Endothelial cell of umbilical vein (primary cell): ENCODE results near the gene NUDT8. TPM values are rescaled to one million over a fixed set of nuclear protein-coding genes. Genes with fewer than 3 reads are reported as not detected.

ENCODE experiments used
- BruUV-seq: library from RNA; stranded (reverse); fragments of 400-500 nt; replicated peaks from 2 replicates; lab custom pipeline; 2021; lab: Mats Ljungman, UMichigan
- CTCF ChIA-PET: fragments of 300-600, 350-600 bp; sonication (Branson Sonifier 250); formaldehyde crosslinking; loops from one replicate; lab custom pipeline; 2021; ENCODE audit warnings: antibody characterized with exemption, inconsistent platforms; lab: Charles Lee
- POLR2A ChIA-PET: fragments of 300-600, 350-600 bp; sonication (Branson Sonifier 250); formaldehyde crosslinking; loops from one replicate; lab custom pipeline; 2021; ENCODE audit warnings: antibody characterized with exemption, inconsistent platforms; lab: Charles Lee
- DNase-seq: peaks from one replicate; pipeline ENCODE4 v3.0.0-alpha.2; 2011; ENCODE audit warnings: low read depth, low spot score
- FAIRE-seq: peaks from 2 replicates; lab custom pipeline; 2011; peaks lifted over from hg19 to GRCh38; lab: Jason Lieb, UNC
- H2AFZ ChIP-seq: 2 replicates; pipeline ENCODE4 v1.6.0; 2012; ENCODE audit warnings: low read depth, low read length, control low read depth, inconsistent platforms
- H3K27ac ChIP-seq: 2 replicates; pipeline ENCODE4 v1.5.1; 2011; ENCODE audit warnings: low read depth, mild to moderate bottlenecking, control low read depth, low read length, moderate library complexity; ENCODE audit not compliant: insufficient read depth
- H3K27me3 ChIP-seq, 2 experiments: 2 replicates each; pipeline versions ENCODE4 v1.6.0 to v1.6.1; 2011; ENCODE audit warnings: low read length in 2 of 2, mixed read lengths in 1 of 2; ENCODE audit not compliant: control insufficient read depth in 2 of 2, insufficient read depth in 2 of 2
- H3K36me3 ChIP-seq, 2 experiments: 2 replicates in 1 of 2; 3 replicates in 1 of 2; pipeline ENCODE4 v1.5.1; 2011; ENCODE audit warnings: low read length in 2 of 2, mild to moderate bottlenecking in 1 of 2, moderate library complexity in 1 of 2; ENCODE audit not compliant: control insufficient read depth in 2 of 2, insufficient read depth in 2 of 2; ENCODE audit errors: extremely low read depth in 1 of 2
- H3K4me1 ChIP-seq: 3 replicates; pipeline ENCODE4 v1.5.1; 2011; ENCODE audit warnings: mild to moderate bottlenecking, low read length; ENCODE audit not compliant: control insufficient read depth, insufficient read depth; ENCODE audit errors: extremely low read depth
- H3K4me2 ChIP-seq: 2 replicates; pipeline ENCODE4 v1.6.1; 2011; ENCODE audit warnings: low read length, control low read depth, mixed read lengths; ENCODE audit not compliant: insufficient read depth
- H3K4me3 ChIP-seq, 3 experiments: fragments of 200-600 bp in 1 of 3; sonication (generic), shearing (Covaris generic) in 1 of 3; replicated peaks in 1 of 3; 2 replicates each; pipeline ENCODE4 v1.5.1; 2011 to 2016; ENCODE audit warnings: control low read depth in 3 of 3, low read length in 3 of 3, mild to moderate bottlenecking in 2 of 3, inconsistent platforms in 1 of 3, low read depth in 1 of 3, moderate library complexity in 1 of 3; ENCODE audit not compliant: insufficient read depth in 1 of 3
- H3K79me2 ChIP-seq: 2 replicates; pipeline ENCODE4 v1.6.0; 2012; ENCODE audit warnings: low read length, inconsistent platforms; ENCODE audit not compliant: control insufficient read depth, insufficient read depth
- H3K9ac ChIP-seq: replicated peaks from 2 replicates; pipeline ENCODE3; 2011; ENCODE audit warnings: low read length, control low read depth; ENCODE audit not compliant: insufficient read depth; ENCODE audit errors: extremely low read depth
- H3K9me1 ChIP-seq: replicated peaks from 3 replicates; pipeline ENCODE4 v1.6.0; 2011; ENCODE audit warnings: mild to moderate bottlenecking, low read length; ENCODE audit not compliant: control insufficient read depth, insufficient read depth; ENCODE audit errors: extremely low read depth
- H3K9me3 ChIP-seq: replicated peaks from 2 replicates; pipeline ENCODE4 v1.5.1; 2012; ENCODE audit warnings: low read length, inconsistent platforms; ENCODE audit not compliant: control insufficient read depth, insufficient read depth
- H4K20me1 ChIP-seq: replicated peaks from 2 replicates; pipeline ENCODE3; 2011; ENCODE audit warnings: mild to moderate bottlenecking, low read length; ENCODE audit not compliant: control insufficient read depth, insufficient read depth; ENCODE audit errors: extremely low read depth
- EZH2 ChIP-seq: IDR thresholded peaks from 2 replicates; pipeline ENCODE4 v1.6.1; 2012; ENCODE audit warnings: borderline replicate concordance, low read depth, mild to moderate bottlenecking, moderate library complexity, low read length, inconsistent platforms; ENCODE audit not compliant: severe bottlenecking
- dilution Hi-C: fragments of 300-500 bp; cut with MboI; formaldehyde crosslinking; loops from one replicate; pipeline ENCODE4 v1.15.0; 2019; ENCODE audit warnings: low sequenced_read_pairs; ENCODE audit not compliant: extremely low pct_ligation_motif_present
- intact Hi-C: fragments of 100-400 bp; cut with micrococcal nuclease; formaldehyde crosslinking; loops from one replicate; pipeline ENCODE4 v1.10.0; 2022
- polyA plus RNA-seq, 4 experiments: library from polyadenylated mRNA; depleted of rRNA in 3 of 4; stranded (reverse) in 3 of 4; unstranded in 1 of 4; fragments of >200 nt; gene quantifications; 2 replicates each; pipeline versions ENCODE4 v1.2.1 to v1.2.3, GENCODE V29; 2011 to 2012; ENCODE audit warnings: missing spikeins in 1 of 4
- total RNA-seq: library from RNA; stranded (reverse); gene quantifications from 2 replicates; pipeline ENCODE4 v1.2.3, GENCODE V29; 2021
- TF ChIP-seq, protein P1 (sequence below), 2 donors: IDR thresholded peaks; 1 replicate in 1 of 2; 2 replicates in 1 of 2; pipeline ENCODE4 v1.5.1; 2011; ENCODE audit warnings: low read length in 2 of 2, mild to moderate bottlenecking in 2 of 2, moderate library complexity in 2 of 2, control low read depth in 1 of 2, inconsistent platforms in 1 of 2, low read depth in 1 of 2; ENCODE audit not compliant: insufficient read depth in 1 of 2; ENCODE audit errors: extremely low read depth in 1 of 2

The NUDT8 gene
- total and polyA plus RNA-seq, 2 donors (not counting 3 experiments of a cell fraction or from before 2014, with no cell fraction given), result 14.1 to 20.4 TPM

DNA sequence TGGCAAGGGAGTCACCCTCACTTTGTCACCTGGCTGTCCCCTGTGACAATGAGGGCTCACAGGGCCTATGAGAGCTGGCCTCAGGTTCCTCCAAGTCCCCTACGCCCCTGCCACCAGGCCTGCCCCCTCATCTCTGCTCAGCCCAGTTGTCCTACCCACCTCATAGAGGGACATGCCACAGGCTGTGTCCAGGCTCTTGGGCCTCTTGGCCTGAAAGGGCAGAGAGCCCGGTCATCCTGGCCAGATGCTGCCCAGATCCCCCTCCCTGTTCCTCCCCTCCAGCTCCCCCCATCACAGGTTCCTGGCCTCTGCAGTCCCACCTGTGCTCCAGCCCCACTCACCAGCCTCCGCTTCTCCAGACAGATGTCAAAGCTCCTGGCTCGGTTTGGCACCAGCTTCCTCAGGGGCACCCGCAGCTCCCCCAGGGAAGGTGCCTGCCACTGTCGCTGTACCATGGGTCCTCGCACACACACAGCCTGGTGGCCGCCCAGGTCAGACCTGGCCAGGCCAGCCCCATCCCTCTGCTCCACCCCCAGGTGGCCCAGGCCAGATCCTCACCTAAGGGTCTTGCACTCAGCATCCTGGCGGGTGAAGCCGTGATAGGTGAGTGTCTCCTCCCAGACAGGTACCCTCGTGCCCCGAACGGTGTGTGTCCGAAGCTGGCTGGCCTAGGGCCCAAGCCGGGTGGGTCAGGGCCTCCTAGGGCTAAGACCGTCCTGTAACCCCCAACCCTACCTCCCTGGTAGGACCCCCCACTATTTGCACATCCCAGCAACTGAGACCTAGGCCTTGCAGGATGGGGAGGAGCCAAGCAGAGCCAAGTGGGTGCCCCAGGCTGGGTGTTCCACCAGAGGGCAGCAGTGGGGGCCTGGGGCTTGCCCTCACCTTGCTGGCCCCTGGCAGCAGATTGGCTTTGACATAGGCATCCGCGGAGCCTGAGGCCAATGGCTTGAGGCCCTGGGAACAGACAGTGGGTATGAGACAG is 14.7 kb downstream of the NUDT8 start:
- H3K79me2 ChIP-seq, result no peaks in the 10 kb centered on the region
- intact Hi-C loops, result no loop called here
- H4K20me1 ChIP-seq, result no peaks in the 10 kb centered on the region
- no peak overlapping the region for H2AFZ ChIP-seq
- no peak overlapping the region for H3K27ac ChIP-seq
- H3K9me1 ChIP-seq, result no peaks in the 10 kb centered on the region
- FAIRE-seq (peak; percentile 21), DNase-seq (no peak)
- no TSS peak for BruUV-seq
- no peaks in the 10 kb centered on the region for H3K9me3 ChIP-seq
- no peaks in the 10 kb centered on the region for H3K4me1 ChIP-seq
- peaks cover 0 to 16% of the 10 kb centered on the region in 2 experiments for H3K36me3 ChIP-seq
- dilution Hi-C loops, result no loop called here
- peaks cover 14 to 21% of the 10 kb centered on the region in 2 experiments for H3K27me3 ChIP-seq
- no peak overlapping the region for H3K4me2 ChIP-seq
- no peak overlapping the region for H3K9ac ChIP-seq
- ChIA-PET POLR2A (no interaction called here), CTCF (interaction anchor here (0.6 to 6.8 kb wide), 20 partner anchors 10 to 162 kb away, joined by 3 to 98 read pairs (median 4); partner anchors contain the start of genes ACY3, GSTP1 and NUDT8)
- TF ChIP-seq, protein P1, sequence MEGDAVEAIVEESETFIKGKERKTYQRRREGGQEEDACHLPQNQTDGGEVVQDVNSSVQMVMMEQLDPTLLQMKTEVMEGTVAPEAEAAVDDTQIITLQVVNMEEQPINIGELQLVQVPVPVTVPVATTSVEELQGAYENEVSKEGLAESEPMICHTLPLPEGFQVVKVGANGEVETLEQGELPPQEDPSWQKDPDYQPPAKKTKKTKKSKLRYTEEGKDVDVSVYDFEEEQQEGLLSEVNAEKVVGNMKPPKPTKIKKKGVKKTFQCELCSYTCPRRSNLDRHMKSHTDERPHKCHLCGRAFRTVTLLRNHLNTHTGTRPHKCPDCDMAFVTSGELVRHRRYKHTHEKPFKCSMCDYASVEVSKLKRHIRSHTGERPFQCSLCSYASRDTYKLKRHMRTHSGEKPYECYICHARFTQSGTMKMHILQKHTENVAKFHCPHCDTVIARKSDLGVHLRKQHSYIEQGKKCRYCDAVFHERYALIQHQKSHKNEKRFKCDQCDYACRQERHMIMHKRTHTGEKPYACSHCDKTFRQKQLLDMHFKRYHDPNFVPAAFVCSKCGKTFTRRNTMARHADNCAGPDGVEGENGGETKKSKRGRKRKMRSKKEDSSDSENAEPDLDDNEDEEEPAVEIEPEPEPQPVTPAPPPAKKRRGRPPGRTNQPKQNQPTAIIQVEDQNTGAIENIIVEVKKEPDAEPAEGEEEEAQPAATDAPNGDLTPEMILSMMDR (IDR thresholded peaks at IDR 0.05; ENCODE audit: extremely low read depth in 1 of 2, insufficient read depth in 1 of 2, low read depth in 1 of 2, low read length in 2 of 2), result peak; percentile 57 to 68
- no peak for TF ChIP-seq EZH2
- no peak overlapping the region for H3K4me3 ChIP-seq
